Gastroesophageal sphincter (tissue), 4 donors: Measurements from ENCODE around the gene AP3S1. TPM values are rescaled to one million over a fixed set of nuclear protein-coding genes. Genes with fewer than 3 reads are reported as not detected.

Source experiments
- ATAC-seq: fragments of 150-250 bp; one replicate; pipeline ENCODE4 v1.9.1; 2016; ENCODE audit warnings: mild to moderate bottlenecking, moderate library complexity
- H3K27ac ChIP-seq, 4 donors: fragments of 200-600 bp; sonication (generic) in 3 of 4; 1 replicate in 3 of 4; 2 replicates in 1 of 4; pipeline ENCODE4 v1.5.1; 2016 to 2019
- H3K27me3 ChIP-seq: fragments of 200-600 bp; sonication (generic); one replicate; pipeline ENCODE4 v1.5.1; 2019
- H3K36me3 ChIP-seq, 2 donors: fragments of 200-600 bp; sonication (generic); one replicate each; pipeline ENCODE4 v1.5.1; 2019; ENCODE audit warnings: control low read depth in 1 of 2
- H3K4me1 ChIP-seq, 3 donors: fragments of 200-600 bp; sonication (generic); 1 replicate in 2 of 3; 2 replicates in 1 of 3; pipeline ENCODE4 v1.5.1; 2016 to 2019; ENCODE audit warnings: control low read depth in 2 of 3
- H3K4me3 ChIP-seq, 2 donors: fragments of 200-600 bp; sonication (generic); one replicate each; pipeline ENCODE4 v1.5.1; 2019; ENCODE audit warnings: mild to moderate bottlenecking in 1 of 2, moderate library complexity in 1 of 2
- H3K9me3 ChIP-seq, 3 donors: fragments of 200-600 bp; sonication (generic); one replicate each; pipeline ENCODE4 v1.5.1; 2017 to 2019; ENCODE audit warnings: control low read depth in 2 of 3
- EP300 ChIP-seq: sonication (generic); formaldehyde crosslinking; IDR thresholded peaks from one replicate; pipeline ENCODE4 v1.6.1; 2017; ENCODE audit warnings: antibody characterized with exemption, mild to moderate bottlenecking
- POLR2A ChIP-seq, 2 donors: fragments of 450-650 bp; IDR thresholded peaks; one replicate each; pipeline ENCODE4 v1.6.1; 2017; ENCODE audit warnings: antibody characterized with exemption in 2 of 2, mild to moderate bottlenecking in 2 of 2, moderate library complexity in 1 of 2
- POLR2AphosphoS5 ChIP-seq: sonication (generic); formaldehyde crosslinking; IDR thresholded peaks from one replicate; pipeline ENCODE4 v1.6.1; 2017; ENCODE audit warnings: antibody characterized with exemption
- WGBS, 2 donors: methylation state at CpG; one replicate each; pipeline ENCODE4 v1.1.5; 2018; ENCODE audit warnings: low coverage in 1 of 2; 5-methylcytosine and 5-hydroxymethylcytosine counted together
- total RNA-seq, 4 donors: library from RNA; depleted of rRNA; stranded (reverse); fragments of >200 nt; gene quantifications; one replicate each; pipeline ENCODE4 v1.1.0, GENCODE V29; 2016
- TF ChIP-seq, protein P1 (sequence below), 4 experiments: fragments of 200-600 bp in 2 of 4; fragments of 450-650 bp in 2 of 4; sonication (generic) in 1 of 4; IDR thresholded peaks; one replicate each; pipeline ENCODE4 v1.5.1; 2017 to 2019; ENCODE audit warnings: antibody characterized with exemption in 4 of 4, mild to moderate bottlenecking in 2 of 4, moderate library complexity in 2 of 4

AP3S1 gene
- total RNA-seq, 4 donors from 2014 or later: 62.1 to 200 (median 99.5) TPM

- Histone ChIP-seq H3K27me3 (peaks cover 30% of the 10 kb centered on the region), H3K9me3 (no peaks in the 10 kb centered on the region), H3K4me1 (no peaks in the 10 kb centered on the region), H3K27ac (no peak overlapping the region), H3K4me3 (no peak overlapping the region), H3K36me3 (no peaks in the 10 kb centered on the region)
- TF ChIP-seq, protein P1, sequence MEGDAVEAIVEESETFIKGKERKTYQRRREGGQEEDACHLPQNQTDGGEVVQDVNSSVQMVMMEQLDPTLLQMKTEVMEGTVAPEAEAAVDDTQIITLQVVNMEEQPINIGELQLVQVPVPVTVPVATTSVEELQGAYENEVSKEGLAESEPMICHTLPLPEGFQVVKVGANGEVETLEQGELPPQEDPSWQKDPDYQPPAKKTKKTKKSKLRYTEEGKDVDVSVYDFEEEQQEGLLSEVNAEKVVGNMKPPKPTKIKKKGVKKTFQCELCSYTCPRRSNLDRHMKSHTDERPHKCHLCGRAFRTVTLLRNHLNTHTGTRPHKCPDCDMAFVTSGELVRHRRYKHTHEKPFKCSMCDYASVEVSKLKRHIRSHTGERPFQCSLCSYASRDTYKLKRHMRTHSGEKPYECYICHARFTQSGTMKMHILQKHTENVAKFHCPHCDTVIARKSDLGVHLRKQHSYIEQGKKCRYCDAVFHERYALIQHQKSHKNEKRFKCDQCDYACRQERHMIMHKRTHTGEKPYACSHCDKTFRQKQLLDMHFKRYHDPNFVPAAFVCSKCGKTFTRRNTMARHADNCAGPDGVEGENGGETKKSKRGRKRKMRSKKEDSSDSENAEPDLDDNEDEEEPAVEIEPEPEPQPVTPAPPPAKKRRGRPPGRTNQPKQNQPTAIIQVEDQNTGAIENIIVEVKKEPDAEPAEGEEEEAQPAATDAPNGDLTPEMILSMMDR (IDR thresholded peaks at IDR 0.05): no peak
- no peak for TF ChIP-seq POLR2A (IDR thresholded peaks at IDR 0.05)
- no peak for TF ChIP-seq EP300
- TF ChIP-seq POLR2AphosphoS5: no peak
- no peak for ATAC-seq
These were observed 112.4 kb downstream of the AP3S1 start for GRCh38 chr5:115954144-115954543.

DNA sequence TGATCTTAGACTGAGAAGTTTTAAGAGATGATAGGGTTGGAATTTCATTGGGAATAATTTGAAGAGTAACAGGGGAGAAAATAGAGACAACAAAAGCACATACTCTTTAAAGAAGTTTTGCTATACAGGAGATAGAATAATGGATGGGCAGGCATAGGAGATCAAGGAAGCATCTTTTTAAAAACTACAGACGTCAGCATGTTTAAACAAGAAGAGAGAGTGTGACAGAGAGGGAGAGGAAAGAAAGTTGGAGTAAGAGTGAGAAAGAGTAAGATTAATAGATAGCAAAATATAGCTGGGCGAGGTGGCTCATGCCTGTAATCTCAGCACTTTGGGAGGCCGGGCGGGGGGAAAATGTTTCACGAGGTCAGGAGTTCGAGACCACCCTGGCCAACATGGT, 115.2 kb downstream of the AP3S1 start:
- H3K27me3 ChIP-seq: peaks cover 58% of the 10 kb centered on the region
- ATAC-seq: no peak
- no peaks in the 10 kb centered on the region for H3K36me3 ChIP-seq
- no peak for TF ChIP-seq POLR2AphosphoS5
- TF ChIP-seq, protein P1 (IDR thresholded peaks at IDR 0.05): no peak
- no peak for TF ChIP-seq POLR2A (IDR thresholded peaks at IDR 0.05)
- TF ChIP-seq EP300: no peak
- WGBS, 2 donors: 0 to 82% methylated on average over 1 to 6 of the region's 6 CpGs
- H3K9me3 ChIP-seq: no peaks in the 10 kb centered on the region
- peaks cover 0 to 12% (median 0%) of the 10 kb centered on the region in 3 donors for H3K4me1 ChIP-seq
- H3K4me3 ChIP-seq: no peak overlapping the region
- no peak overlapping the region for H3K27ac ChIP-seq

DNA sequence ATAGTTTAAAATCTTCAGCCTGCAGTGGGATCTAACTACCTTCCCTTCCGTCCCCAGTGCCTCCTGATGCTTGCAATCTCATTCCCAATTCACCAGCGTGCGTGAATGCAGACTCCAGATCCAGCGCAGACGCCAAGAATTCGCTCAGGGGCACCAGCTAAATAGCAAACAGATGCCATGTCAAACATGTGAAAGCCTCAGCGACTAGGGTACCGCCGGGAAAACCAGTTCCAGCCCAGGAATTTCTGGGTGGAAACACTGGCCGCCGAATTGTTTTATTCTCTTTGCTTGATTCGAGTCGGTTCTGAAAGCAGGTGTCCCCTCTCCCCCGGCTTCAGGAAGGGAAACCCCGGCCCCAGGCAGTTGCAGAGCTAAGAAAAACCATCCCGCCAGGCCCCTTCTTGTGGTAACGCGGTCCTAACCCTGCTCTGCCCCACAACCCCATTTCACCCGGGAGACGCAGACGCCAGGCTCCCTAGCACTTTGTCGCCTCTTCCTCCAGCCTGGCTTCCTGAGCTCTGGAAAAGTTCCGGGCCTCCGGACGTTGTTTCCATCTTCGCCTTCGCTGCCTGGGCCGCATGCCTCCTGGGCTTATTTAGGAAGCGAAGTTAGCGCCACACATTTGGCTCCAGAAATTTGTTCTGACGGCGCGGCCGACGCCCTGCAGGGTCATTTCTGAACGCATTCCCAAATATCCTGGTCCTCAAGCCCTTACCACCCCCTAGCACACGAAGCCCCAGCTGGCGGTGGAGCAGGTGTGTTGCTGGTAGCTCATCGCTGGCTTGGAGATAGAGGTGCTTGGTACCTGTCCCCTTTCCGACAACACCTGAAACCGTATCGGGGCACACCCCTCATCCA, 119.9 kb downstream of the AP3S1 start:
- H3K4me1 ChIP-seq: peaks cover 0 to 25% (median 11%) of the 10 kb centered on the region in 3 donors
- WGBS, 2 donors: 9% methylated on average over 26 of the region's 42 CpGs; no CpG with 5 or more reads in 1 of the 2 donors
- peaks cover 75% of the 10 kb centered on the region for H3K27me3 ChIP-seq
- H3K27ac ChIP-seq: peak overlapping the region in 2 of 4 donors; percentile 38 to 70
- no peak for ATAC-seq
- H3K9me3 ChIP-seq: no peaks in the 10 kb centered on the region
- TF ChIP-seq POLR2A (IDR thresholded peaks at IDR 0.05) (no peak), EP300 (no peak), POLR2AphosphoS5 (no peak)
- TF ChIP-seq, protein P1 (IDR thresholded peaks at IDR 0.05): no peak
- no peaks in the 10 kb centered on the region for H3K36me3 ChIP-seq
- peak overlapping the region in 1 of 2 donors; percentile 43 for H3K4me3 ChIP-seq

- no peaks in the 10 kb centered on the region for H3K36me3 ChIP-seq
- H3K4me3 ChIP-seq: peak within 1 kb of the TSS in 1 of 2 donors; percentile 43
- peak within 1 kb of the TSS in 3 of 4 donors; percentile 12 to 70 (median 38) for H3K27ac ChIP-seq
- WGBS, 2 donors: no CpG with 5 or more reads among the region's 18 CpGs
- no peak for TF ChIP-seq POLR2A (IDR thresholded peaks at IDR 0.05)
- TF ChIP-seq, protein P1 (IDR thresholded peaks at IDR 0.05): no peak
- TF ChIP-seq POLR2AphosphoS5: no peak
- TF ChIP-seq EP300: no peak
- H3K27me3 ChIP-seq: peaks cover 69% of the 10 kb centered on the region
- no peaks in the 10 kb centered on the region for H3K9me3 ChIP-seq
- H3K4me1 ChIP-seq: peaks cover 0 to 25% (median 11%) of the 10 kb centered on the region in 3 donors
- ATAC-seq: peak; percentile 15
These were observed 120.5 kb downstream of the AP3S1 start, which contains the start of gene LVRN for GRCh38 chr5:115962239-115962564. TSS of gene LVRN (plus strand) at chr5:115962475. CDS start at chr5:115962618, 143 bp downstream.
